ENCODE results near the gene ARID1B.
A peak's percentile ranks its signal among the peaks of the same experiment; 100 is the strongest.

The ARID1B gene

DNA sequence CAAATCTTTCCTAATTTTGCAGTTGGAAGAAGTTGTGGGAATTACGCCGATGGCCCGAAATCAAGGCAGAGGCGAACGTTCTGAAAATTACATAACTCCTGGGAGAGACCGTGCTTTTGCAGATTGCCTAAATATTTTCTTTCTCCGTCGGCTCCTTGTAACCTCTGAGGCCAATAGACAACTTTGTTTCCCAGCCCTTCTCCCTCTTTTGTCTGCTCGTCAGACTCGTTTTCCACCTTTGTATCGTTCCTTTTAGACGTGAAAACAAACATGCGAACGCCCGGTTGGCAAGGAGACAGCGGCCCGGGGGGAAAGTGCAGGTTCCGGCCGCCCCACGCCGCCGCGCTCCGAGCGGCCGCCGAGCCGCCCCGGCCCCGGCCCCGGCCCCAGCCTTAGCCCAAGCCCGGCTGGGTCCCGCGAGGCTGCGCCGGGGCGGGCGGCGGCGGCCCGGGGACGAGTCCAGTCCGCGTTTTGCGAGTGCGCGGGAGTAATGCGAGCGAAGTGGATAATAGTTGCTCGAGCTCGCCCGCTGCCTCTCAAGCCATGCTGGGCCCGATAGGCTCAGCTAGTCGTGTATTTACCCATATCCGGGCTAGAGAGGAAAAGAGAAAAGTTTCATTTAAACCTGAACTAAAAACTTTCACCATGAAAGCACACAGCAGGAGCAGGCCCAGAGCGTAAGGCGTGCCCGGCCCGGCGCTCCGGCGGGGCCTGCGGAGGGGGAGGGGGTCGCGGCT, at the start of gene ARID1B:
Gene ARID1B (plus strand): TSS at position 539 of the 737 bp plus-strand sequence. CDS start 303 bp downstream, outside the sequence.
- DNase-seq (ENCODE audit: insufficient read length, low spot score), result peak; percentile 56
- FAIRE-seq, result no peak

DNA sequence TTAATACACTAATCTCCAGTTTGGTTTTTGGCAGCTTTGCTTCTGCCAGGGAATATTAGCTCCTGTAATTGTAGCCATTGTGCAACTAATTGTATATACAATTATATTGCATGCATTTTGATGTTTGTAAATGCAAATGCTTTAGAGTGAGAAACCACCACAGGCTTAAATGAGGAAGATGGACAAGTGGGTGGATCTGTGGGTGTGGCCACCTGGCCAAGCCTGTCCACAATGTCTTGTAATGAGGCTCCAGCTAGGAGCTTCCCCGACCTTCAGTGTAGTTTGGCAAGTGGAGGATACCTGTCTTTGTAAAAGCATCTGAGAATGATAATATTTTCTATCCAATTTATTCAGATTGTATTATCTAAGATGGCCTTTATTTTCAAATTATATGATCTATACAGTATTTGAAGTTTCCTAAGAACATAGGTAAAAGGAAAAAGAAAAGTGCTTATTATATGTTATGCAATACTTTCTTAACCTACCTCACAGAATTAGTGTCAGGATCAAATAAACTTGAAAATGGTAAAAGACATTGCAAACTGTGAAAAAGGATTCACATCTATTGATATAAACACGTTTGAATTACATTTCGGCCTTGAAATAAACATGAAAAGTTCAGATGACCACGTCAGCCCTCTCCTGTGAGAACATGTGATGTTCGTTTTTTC, 49.3 kb upstream of the ARID1B start:
- no peak for DNase-seq (ENCODE audit: insufficient read length, low spot score)
- FAIRE-seq, result no peak

DNA sequence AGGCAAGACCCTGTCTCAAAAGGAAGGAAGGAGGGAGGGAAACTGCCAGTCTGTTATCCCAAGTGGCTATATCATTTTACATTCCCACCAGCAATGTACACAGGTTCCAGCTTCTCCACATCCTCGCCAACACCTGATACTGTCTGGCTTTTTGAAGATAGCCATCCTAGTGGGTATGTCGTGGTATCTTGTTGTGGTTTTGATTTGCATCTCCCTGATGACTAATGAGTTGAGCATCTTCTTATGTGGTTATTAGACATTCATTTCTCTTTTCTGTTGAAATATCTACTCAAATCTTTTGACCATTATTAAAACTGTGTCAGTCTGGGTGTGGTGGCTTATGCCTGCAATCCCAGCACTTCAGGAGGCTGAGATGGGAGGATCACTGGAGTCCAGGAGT, 47.9 kb upstream of the ARID1B start:
- no peak for FAIRE-seq
- DNase-seq (ENCODE audit: insufficient read length, low spot score), result peak; percentile 17

DNA sequence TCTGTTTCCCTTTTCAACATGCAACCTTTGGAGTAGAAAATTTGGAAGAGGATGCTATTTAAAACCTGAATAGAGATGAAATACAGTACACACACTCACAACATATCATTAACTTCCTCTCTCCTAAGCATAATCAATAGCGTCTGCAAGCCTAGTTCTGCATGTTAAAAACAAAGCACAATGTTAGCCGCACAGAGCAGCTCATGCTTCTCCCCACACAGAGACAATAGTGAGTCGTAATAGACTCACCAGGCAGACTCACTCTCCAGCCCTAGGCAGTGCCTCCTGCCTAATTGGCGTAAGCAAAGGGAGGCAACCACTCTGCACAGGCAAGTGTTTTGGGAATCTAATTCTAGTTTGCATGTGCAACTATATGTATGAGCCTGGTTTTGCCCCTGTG, 45.8 kb upstream of the ARID1B start:
- no peak for DNase-seq (ENCODE audit: insufficient read length, low spot score)
- no peak for FAIRE-seq

DNA sequence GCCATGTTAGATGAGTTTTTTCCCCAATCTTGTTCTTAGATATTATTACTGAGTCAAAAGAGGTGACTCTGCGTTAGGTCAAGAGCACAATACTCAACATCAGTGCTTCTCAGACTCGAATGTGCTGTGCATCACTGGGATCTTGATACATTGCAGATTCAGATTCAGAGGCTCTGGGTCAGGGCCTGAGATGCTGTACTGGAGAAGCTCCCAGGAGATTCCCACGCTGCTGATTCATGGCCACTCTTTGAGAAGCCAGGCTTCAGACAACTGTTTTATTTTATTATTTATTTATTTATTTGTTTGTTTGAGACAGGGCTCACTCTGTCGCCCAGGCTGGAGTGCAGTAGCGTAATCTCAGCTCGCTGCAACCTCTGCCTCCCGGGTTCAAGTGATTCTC, 41.4 kb upstream of the ARID1B start:
- DNase-seq (ENCODE audit: insufficient read length, low spot score), result no peak
- no peak for FAIRE-seq

DNA sequence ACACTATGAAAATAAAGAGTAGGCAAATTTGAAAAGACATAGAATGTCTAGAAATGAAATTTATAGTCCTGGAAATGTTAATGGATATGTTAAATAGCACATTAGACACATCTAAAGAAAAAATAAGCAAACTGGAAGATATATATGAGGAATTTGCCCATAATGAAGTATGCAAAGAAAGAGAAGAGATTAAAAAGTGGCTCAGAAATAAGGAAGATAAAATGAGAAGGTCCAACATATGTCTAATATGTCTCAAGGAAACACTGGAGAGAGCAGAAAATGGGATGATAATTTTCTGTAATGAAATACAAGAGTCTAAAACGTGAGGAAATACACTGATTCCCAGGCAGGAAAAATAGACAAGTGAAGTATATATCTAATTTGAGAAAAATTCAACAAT, 36.6 kb upstream of the ARID1B start:
- no peak for FAIRE-seq

DNA sequence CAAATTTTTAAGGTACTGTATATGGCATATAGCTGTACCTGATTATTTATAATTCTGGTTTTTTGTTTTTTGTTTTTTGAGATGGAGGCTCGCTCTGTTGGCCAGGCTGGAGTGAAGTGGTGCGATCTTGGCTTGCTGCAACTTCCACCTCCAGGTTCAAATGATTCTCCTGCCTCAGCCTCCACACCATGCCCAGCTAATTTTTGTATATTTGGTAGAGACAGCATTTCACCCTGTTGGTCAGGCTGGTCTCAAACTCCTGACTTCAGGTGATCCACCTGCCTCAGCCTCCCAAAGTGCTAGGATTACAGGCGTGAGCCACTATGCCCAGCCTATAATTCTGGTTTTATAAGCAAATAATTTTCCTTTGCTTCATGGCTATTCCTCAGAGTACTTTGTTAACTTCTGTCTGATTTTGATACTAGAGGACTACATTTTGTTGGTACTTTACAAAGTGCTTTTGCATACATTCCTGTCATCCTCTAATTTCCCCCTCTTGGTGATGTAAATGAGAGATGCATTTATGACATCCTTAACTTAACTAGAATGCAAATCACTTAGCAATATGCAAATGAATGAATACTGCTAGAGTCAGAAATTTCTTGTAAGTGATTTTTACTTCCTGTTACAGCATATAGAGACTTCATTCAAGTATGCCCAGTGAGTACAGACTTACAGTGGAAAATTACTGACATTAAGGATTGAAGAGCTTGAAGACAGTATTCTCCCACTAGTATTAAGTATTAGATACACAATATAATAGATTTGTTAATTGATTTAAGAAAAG, 35.7 kb upstream of the ARID1B start:
- FAIRE-seq (no peak), DNase-seq (ENCODE audit: insufficient read length, low spot score) (no peak)

More for the DNA sequence above, 36.6 kb upstream of the ARID1B start:
- DNase-seq (ENCODE audit: insufficient read length, low spot score), result no peak

DNA sequence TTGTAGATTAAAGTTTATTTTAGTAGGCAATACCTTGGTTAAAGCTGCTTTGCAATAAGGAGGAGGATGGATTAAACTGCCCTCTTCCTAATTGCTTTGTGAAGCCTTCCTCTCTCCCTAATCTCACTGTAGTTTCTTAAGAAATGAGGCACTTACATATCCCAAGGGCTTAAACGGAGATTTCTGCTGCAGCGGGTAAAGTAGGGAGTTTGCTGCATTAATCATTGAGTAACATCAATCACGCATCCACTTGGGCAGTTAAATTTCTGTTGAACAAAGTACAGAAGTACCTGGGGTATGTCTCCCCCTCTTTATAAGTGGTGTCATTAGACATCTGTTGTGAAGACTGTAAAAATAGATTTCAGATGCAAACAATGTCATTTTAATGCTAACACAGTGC, 29.5 kb upstream of the ARID1B start:
- FAIRE-seq, result no peak
- DNase-seq (ENCODE audit: insufficient read length, low spot score), result no peak

DNA sequence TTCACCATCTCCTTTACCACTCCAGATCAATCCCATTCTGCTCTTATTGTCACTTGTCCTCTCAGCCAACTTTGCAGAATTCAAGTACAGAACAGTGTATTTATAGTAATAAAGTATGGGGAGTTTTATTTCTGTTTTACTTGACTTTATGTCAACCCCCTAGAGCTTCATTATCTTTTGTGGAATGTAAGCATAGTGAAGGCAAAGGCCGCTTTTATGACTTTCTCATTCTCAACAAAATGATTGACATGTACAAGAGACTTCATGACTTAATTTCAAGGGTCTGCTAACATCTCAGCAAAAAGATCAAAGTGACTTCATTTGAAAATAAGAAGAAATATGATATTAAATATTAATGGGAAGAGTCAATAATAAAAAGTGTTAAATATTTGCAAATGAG, 28.7 kb upstream of the ARID1B start:
- FAIRE-seq, result no peak
- DNase-seq (ENCODE audit: insufficient read length, low spot score), result no peak

DNA sequence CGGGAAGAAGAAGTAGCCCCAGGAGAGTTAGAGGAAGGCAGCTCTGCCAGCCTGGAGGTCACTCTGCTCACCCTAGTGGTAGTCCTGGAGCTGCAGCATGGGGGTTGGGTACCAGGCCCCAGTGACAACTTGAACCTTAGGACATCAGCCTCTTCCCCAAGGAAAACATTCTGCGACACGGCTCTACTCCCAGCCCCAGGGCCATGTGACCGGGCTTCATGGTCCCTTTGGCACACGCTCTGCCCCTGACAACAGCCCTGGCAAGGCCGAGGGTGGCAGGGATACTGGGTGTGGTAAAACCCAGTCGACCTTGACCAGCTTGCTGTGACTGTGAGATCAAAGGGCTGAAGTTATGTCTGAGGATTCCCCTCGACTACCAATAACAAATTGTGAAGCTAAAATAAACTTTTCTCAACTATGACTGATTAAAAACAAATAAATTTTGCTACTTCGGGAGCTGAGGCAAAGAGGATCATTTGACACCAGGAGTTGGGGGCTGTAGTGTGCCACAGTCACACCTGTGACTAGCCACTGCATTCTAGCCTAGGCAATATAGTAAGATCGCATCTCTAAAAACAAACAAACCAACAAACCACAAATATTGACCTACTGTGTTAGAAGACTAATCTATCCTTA, 24.4 kb upstream of the ARID1B start:
- FAIRE-seq (no peak), DNase-seq (ENCODE audit: insufficient read length, low spot score) (no peak)

DNA sequence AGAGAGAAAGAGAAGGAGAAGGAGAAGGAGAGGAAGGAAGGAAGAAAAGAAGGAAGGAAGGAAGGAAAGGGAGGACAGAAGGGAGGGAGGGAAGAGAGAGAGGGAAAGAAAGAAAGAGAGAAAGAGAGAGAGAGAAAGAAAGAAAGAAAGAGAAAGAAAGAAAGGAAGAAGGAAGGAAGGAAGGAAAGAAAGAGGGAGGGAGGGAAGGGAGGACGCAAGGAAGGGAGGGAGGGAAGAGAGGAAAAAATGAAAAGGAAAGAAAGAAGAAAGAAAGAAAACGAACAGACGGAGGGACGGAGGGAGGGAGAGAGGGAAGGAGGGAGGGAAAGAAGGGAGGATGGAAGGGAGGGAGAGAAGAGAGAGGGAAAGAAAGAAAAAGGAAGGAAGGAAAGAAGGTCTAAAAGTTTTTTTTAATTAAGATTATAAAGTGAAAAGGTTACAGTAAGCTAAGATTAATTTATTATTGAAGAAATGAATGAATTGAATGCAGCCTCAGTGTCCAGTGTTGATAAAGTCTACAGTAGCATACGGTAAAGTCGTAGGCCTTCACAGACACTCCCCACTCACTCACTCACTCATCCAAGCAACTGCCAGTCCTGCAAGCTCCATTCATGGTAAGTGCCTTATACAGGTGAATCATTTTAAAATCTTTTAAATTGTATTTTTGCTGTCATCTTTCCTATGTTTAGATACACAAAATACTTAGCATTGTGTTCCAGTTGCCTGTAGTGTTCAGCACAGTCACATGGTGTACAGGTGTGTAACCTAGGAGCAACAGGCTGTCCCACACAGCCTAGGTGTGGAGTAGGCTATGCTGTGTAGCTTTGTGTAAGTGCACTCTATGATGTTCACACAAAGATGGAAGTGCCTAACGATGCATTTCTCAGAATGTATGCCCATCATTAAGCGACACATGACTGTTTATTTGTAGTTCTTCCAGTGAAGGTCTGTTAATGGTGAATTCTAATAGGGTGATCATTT, 20.3 kb upstream of the ARID1B start:
- FAIRE-seq (no peak), DNase-seq (ENCODE audit: insufficient read length, low spot score) (no peak)

DNA sequence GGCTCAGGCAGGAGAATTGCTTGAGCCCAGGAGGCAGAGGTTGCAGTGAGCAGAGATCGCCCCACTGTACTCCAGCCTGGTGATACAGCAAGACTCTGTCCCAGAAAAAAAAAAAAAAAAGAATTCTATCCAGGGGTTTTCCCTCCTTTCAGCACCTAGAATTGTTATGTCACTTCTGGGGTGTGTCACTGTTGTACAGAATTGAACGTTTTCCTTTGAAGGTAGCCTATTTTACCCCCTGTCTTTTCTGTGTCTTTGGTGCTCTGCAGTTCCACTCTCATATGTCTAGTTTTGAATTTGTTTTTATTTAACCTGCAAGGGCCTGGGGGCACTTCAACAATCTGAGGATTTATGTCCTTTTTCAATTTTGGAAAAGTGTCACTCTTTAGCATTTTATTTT, 19.3 kb upstream of the ARID1B start:
- FAIRE-seq, result no peak

DNA sequence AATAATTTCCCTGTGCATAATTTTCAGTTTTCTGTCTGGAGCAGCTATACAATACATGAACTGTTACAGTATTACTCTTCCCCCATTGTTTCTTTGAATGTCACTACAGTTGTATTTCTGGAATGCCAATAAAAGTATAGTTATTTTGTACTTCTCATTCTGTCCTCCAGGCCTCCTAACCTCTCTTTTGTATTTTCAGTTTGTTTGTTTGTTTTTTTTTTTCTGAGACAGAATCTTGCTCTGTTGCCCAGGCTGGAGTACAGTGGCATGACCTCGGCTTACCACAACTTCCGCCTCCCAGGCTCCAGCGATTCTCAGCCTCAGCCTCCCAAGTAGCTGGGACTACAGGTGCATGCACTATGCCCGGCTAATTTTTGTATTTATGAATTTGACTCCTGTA, 16.8 kb upstream of the ARID1B start:
- DNase-seq (ENCODE audit: insufficient read length, low spot score) (no peak), FAIRE-seq (no peak)

More for the DNA sequence above, 19.3 kb upstream of the ARID1B start:
- no peak for DNase-seq (ENCODE audit: insufficient read length, low spot score)

DNA sequence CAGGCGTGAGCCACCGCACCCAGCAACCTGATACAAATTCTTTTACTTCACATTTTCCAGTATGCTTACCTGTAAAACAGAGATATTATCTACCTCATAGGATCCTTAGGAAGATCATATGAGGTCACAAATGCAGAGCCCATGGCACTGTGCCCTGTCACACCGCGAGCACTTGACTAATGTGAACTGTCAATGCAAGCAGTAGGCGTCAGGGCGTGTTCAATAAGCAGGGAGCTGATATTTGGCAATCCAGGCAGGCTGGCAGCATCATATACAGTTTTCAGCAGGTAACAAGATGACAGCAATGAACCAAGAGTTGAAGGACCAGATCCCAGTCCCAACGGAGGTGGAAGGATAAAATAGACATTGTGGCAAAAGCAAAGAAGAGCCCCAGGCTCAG, 14.6 kb upstream of the ARID1B start:
- no peak for FAIRE-seq
- no peak for DNase-seq (ENCODE audit: insufficient read length, low spot score)

DNA sequence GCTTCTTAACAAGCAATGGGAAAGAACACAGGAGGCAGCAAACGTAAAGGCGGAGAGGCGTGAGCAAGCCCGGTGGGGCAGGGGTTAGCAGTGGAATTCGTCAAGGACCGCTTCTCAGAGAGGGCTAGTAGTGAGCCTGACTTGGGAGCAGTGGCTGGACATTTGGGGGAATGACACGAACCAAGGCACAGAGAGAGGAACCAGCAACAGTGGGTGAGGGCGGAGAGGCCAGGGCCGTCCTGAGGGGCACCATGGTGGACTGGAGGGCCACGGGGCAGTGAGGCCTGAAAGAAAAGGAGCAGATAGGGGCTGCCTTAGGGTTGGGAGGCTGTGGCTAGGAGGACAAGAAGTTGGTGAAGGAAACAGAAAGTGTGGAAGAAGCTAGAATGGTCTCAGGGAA, 12.1 kb upstream of the ARID1B start:
- no peak for DNase-seq (ENCODE audit: insufficient read length, low spot score)
- no peak for FAIRE-seq

DNA sequence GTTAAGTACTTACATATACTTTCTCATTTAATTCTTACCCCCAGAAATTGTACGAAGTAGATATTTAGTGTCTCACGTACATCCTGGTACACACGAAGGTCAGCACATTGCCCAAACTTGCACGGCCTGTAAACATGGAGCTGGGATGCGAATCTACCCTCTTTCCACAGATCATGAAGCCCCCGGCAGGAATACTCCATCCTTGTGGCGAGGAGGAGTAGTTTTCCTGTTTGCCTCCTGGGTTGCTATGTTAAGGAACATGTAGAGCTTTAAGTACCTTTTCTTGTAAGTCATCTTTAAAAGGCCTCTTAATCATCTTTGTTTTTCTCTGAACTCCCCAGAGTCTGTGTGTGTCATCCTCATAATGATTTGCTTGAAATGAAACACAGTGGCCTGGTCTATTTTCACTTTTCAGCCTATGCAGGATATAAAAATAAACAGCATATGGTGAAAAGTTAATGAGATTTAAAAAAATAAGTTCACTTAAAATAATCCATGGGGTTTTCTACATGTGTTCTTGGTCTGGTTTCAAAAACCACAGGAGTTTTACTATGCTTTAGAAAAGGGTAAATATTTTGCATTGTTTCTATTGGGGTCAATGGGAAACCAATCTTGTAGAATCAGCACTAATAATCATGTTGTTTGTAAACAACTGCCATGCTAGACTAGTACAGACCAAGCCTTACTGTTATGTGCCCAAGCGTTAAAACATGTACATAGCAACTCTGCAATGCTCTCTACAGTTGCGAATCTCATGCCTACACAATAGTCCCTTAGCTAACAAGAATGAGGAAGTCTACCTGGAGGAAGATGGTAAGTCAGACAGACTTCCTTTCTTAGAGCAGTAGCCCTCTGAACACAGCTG, 9.3 kb upstream of the ARID1B start:
- DNase-seq (ENCODE audit: insufficient read length, low spot score), result no peak
- no peak for FAIRE-seq

DNA sequence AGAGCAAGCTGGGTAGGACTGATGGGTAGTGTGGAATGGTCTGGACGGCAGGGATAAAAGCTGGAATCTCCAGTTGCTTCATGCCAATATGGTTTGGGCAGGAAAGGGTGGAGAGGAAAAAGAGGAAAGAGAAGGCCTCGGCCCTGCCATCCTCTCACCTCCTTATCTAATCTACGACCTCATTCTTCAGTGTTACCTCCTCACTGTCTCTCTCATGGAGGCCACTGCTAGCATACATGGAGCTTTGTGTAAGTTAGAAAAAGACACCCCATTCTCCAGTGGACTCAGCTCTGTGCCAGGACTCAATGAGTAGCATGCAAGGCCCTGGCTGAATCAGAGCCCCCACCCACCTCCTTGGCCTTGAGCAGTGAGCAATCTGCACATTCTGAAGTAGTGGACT, 6.1 kb upstream of the ARID1B start:
- DNase-seq (ENCODE audit: insufficient read length, low spot score), result no peak
- FAIRE-seq, result no peak

DNA sequence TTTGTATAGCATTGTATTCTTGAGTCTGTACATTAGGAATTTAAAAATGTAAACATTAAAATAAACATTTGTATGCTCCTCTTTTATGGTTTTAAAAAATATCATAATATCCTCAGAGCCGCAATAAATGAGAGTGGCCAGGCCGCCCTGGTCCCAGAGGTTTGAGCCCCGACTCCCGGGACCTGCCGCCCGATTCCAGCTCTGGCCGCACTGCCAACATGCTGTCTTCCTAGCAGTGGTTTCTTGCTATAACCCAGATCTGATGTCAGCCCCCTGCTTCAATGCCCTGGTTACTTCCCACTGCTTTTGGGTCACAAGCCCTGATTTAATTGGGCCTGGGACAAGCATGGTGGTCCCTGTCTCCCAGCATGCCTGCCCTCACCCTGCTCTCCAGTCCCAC, 5.4 kb upstream of the ARID1B start:
- no peak for DNase-seq (ENCODE audit: insufficient read length, low spot score)
- FAIRE-seq, result no peak

DNA sequence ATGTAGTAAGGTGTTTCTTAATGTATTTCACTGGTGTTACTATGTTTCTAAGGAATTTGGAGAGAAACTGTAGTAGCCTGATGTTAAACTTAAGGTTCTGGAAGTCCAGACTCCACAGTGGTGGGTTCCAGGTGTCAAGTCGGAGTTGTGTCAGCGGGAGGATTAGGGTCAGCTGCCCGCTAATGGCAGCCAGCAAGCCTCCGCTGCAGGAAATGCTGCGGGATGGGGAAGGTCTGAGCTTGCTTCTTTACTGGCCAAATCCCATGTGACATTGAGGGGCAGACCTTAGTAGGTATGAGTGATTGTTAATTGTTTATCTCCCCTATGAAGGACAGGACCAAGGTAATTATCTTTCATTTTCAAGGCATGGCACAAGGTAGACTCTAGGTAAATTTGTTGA, 3.7 kb upstream of the ARID1B start:
- no peak for DNase-seq (ENCODE audit: insufficient read length, low spot score)
- FAIRE-seq, result no peak
